H9 (cell line): Measurements from ENCODE around the gene PRSS8. TPM values are rescaled to one million over a fixed set of nuclear protein-coding genes. Genes with fewer than 3 reads are reported as not detected.

Source experiments
- DNase-seq: peaks from one replicate; pipeline ENCODE4 v3.0.0-alpha.2; 2017
- H2AFZ ChIP-seq: one replicate; pipeline ENCODE4 v1.6.1; 2013; ENCODE audit warnings: mild to moderate bottlenecking, low read length, control low read depth, moderate library complexity
- H2AK5ac ChIP-seq: 2 replicates; pipeline ENCODE4 v1.6.1; 2013; ENCODE audit warnings: low read length, control low read depth, mixed read lengths; ENCODE audit not compliant: insufficient read length
- H2BK120ac ChIP-seq: one replicate; pipeline ENCODE4 v1.6.1; 2013; ENCODE audit warnings: low read depth, mild to moderate bottlenecking, low read length, control low read depth, inconsistent platforms; ENCODE audit not compliant: poor library complexity, severe bottlenecking
- H2BK12ac ChIP-seq: 2 replicates; pipeline ENCODE4 v1.6.1; 2013; ENCODE audit warnings: low read length, control low read depth, mixed read lengths, low read depth; ENCODE audit not compliant: insufficient read length
- H2BK15ac ChIP-seq: 2 replicates; pipeline ENCODE4 v1.6.1; 2013; ENCODE audit warnings: low read depth, low read length, control low read depth
- H2BK20ac ChIP-seq: one replicate; pipeline ENCODE4 v1.6.1; 2013; ENCODE audit warnings: low read depth, mild to moderate bottlenecking, low read length, control low read depth, inconsistent platforms; ENCODE audit not compliant: poor library complexity, severe bottlenecking
- H2BK5ac ChIP-seq: 2 replicates; pipeline ENCODE4 v1.6.1; 2013; ENCODE audit warnings: low read length, control low read depth, mixed read lengths; ENCODE audit not compliant: insufficient read length
- H3K14ac ChIP-seq: 2 replicates; pipeline ENCODE4 v1.6.1; 2013; ENCODE audit warnings: low read length, control low read depth; ENCODE audit not compliant: insufficient read depth
- H3K18ac ChIP-seq: 2 replicates; pipeline ENCODE4 v1.6.1; 2013; ENCODE audit warnings: low read depth, mild to moderate bottlenecking, mixed read lengths, low read length, control low read depth; ENCODE audit not compliant: insufficient read length
- H3K23ac ChIP-seq: 2 replicates; pipeline ENCODE4 v1.6.1; 2013; ENCODE audit warnings: low read length, control low read depth, mixed read lengths, low read depth; ENCODE audit not compliant: insufficient read length
- H3K23me2 ChIP-seq: 2 replicates; pipeline ENCODE4 v1.6.1; 2013; ENCODE audit warnings: low read depth, mild to moderate bottlenecking, mixed read lengths, low read length, control low read depth; ENCODE audit not compliant: insufficient read length, poor library complexity, severe bottlenecking
- H3K27ac ChIP-seq: 2 replicates; pipeline ENCODE4 v1.5.1; 2013; ENCODE audit warnings: low read length, control low read depth, mixed read lengths, low read depth; ENCODE audit not compliant: insufficient read length
- H3K27me3 ChIP-seq: 2 replicates; pipeline ENCODE4 v1.6.1; 2013; ENCODE audit warnings: low read length, control low read depth, inconsistent platforms; ENCODE audit not compliant: insufficient read depth
- H3K4ac ChIP-seq: 2 replicates; pipeline ENCODE4 v1.6.1; 2013; ENCODE audit warnings: low read depth, mild to moderate bottlenecking, control low read depth, inconsistent platforms, low read length, moderate library complexity
- H3K4me1 ChIP-seq: 2 replicates; pipeline ENCODE4 v1.6.1; 2013; ENCODE audit warnings: low read length, control low read depth, inconsistent platforms; ENCODE audit not compliant: insufficient read depth
- H3K4me2 ChIP-seq: 2 replicates; pipeline ENCODE4 v1.6.1; 2013; ENCODE audit warnings: low read length, control low read depth, mixed read lengths; ENCODE audit not compliant: insufficient read length, insufficient read depth
- H3K56ac ChIP-seq: 2 replicates; pipeline ENCODE4 v1.6.1; 2013; ENCODE audit warnings: low read depth, mild to moderate bottlenecking, mixed read lengths, low read length, control low read depth; ENCODE audit not compliant: insufficient read length
- H3K79me1 ChIP-seq: 2 replicates; pipeline ENCODE4 v1.6.1; 2013; ENCODE audit warnings: low read depth, mild to moderate bottlenecking, moderate library complexity, low read length, control low read depth, inconsistent platforms; ENCODE audit not compliant: insufficient read depth, poor library complexity, severe bottlenecking
- H3K79me2 ChIP-seq: 2 replicates; pipeline ENCODE4 v1.6.1; 2013; ENCODE audit warnings: low read length, control low read depth, inconsistent platforms; ENCODE audit not compliant: insufficient read depth
- H3K9ac ChIP-seq: 2 replicates; pipeline ENCODE4 v1.6.1; 2013; ENCODE audit warnings: low read length, control low read depth, mixed read lengths; ENCODE audit not compliant: insufficient read length; ENCODE audit errors: extremely low read depth
- H3K9me3 ChIP-seq: one replicate; pipeline ENCODE4 v1.6.1; 2013; ENCODE audit warnings: low read depth, low read length, inconsistent platforms; ENCODE audit not compliant: control insufficient read depth
- H3T11ph ChIP-seq: one replicate; pipeline ENCODE4 v1.6.1; 2013; ENCODE audit warnings: mild to moderate bottlenecking, low read length, control low read depth, inconsistent platforms
- H4K20me1 ChIP-seq: one replicate; pipeline ENCODE4 v1.6.1; 2013; ENCODE audit not compliant: control insufficient read depth, insufficient read length, insufficient read depth
- H4K5ac ChIP-seq: 2 replicates; pipeline ENCODE4 v1.6.1; 2013; ENCODE audit warnings: low read depth, mild to moderate bottlenecking, mixed read lengths, low read length, control low read depth; ENCODE audit not compliant: insufficient read length
- H4K8ac ChIP-seq: replicated peaks from 2 replicates; pipeline ENCODE4 v1.6.1; 2013; ENCODE audit warnings: low read length, control low read depth, mixed read lengths, low read depth; ENCODE audit not compliant: insufficient read length
- H4K91ac ChIP-seq: 2 replicates; pipeline ENCODE4 v1.6.1; 2013; ENCODE audit warnings: low read depth, mild to moderate bottlenecking, moderate library complexity, mixed read lengths, low read length, control low read depth; ENCODE audit not compliant: insufficient read length
- H3K27ac Mint-ChIP-seq, 3 experiments: 2 replicates in 2 of 3; 3 replicates in 1 of 3; pipeline ENCODE4 v1.8.0; 2020 to 2021; ENCODE audit warnings: mixed read lengths in 3 of 3, mild to moderate bottlenecking in 1 of 3, moderate library complexity in 1 of 3
- H3K27me3 Mint-ChIP-seq: 2 replicates; pipeline ENCODE4 v1.8.0; 2021; ENCODE audit warnings: low read depth, mild to moderate bottlenecking, moderate library complexity, mixed read lengths
- H3K36me3 Mint-ChIP-seq, 3 experiments: 2 replicates in 2 of 3; 3 replicates in 1 of 3; pipeline ENCODE4 v1.8.0; 2020 to 2021; ENCODE audit warnings: low read depth in 3 of 3, mixed read lengths in 3 of 3; ENCODE audit not compliant: insufficient read depth in 1 of 3
- H3K4me1 Mint-ChIP-seq, 2 experiments: 2 replicates each; pipeline ENCODE4 v1.8.0; 2020; ENCODE audit warnings: mixed read lengths in 2 of 2
- H3K4me3 Mint-ChIP-seq, 2 experiments: 2 replicates in 1 of 2; 3 replicates in 1 of 2; pipeline ENCODE4 v1.8.0; 2020 to 2021; ENCODE audit warnings: mild to moderate bottlenecking in 2 of 2, mixed read lengths in 2 of 2, moderate library complexity in 1 of 2
- H3K9me3 Mint-ChIP-seq, 2 experiments: 2 replicates in 1 of 2; 3 replicates in 1 of 2; pipeline ENCODE4 v1.8.0; 2020; ENCODE audit warnings: mild to moderate bottlenecking in 2 of 2, mixed read lengths in 2 of 2, moderate library complexity in 1 of 2
- CTCF ChIP-seq: fragments of 200-600 bp; sonication (generic); conservative IDR thresholded peaks from 3 replicates; pipeline ENCODE4 v1.8.0; 2021; ENCODE audit warnings: antibody characterized with exemption, mild to moderate bottlenecking
- WGBS: extraction: QIAGEN DNeasy Blood & Tissue Kit; methylation state at CpG from one replicate; pipeline ENCODE4 v1.1.7; 2013; ENCODE audit warnings: missing lambda C conversion rate, low lambda C conversion rate, mixed read lengths; ENCODE audit not compliant: insufficient read length; ENCODE audit errors: extremely low coverage; 5-methylcytosine and 5-hydroxymethylcytosine counted together
- total RNA-seq: library from RNA; stranded (reverse); gene quantifications from 2 replicates; pipeline ENCODE4 v1.2.1, GENCODE V29; 2021

Gene PRSS8
- total RNA-seq, 1 experiment from 2014 or later: 64.0 TPM

- Histone ChIP-seq H3K14ac (no peak overlapping the region), H3K4me1 (no peaks in the 10 kb centered on the region), H2AK5ac (no peak overlapping the region), H4K20me1 (peaks cover 4% of the 10 kb centered on the region), H4K5ac (no peak overlapping the region), H3K9me3 (no peaks in the 10 kb centered on the region), H3K27me3 (no peaks in the 10 kb centered on the region), H3K4me2 (no peak overlapping the region), H2BK15ac (no peak overlapping the region), H3K23me2 (no peaks in the 10 kb centered on the region), H2BK5ac (no peak overlapping the region), H3K23ac (no peak overlapping the region), H4K91ac (no peak overlapping the region), H3K79me1 (no peaks in the 10 kb centered on the region), H2BK12ac (no peak overlapping the region), H3K27ac (no peak overlapping the region), H2AFZ (no peak overlapping the region), H2BK120ac (no peak overlapping the region), H3K9ac (no peak overlapping the region), H4K8ac (no peak overlapping the region), H3K56ac (no peak overlapping the region), H3K4ac (no peak overlapping the region), H3T11ph (no peak overlapping the region), H3K79me2 (no peaks in the 10 kb centered on the region), H2BK20ac (no peak overlapping the region), H3K18ac (no peak overlapping the region)
- H3K9me3 Mint-ChIP-seq: no peaks in the 10 kb centered on the region
- H3K4me3 Mint-ChIP-seq: no peak overlapping the region; a peak in 1 of 5 replicates
- WGBS: no CpG with 5 or more reads among the region's 13 CpGs
- H3K27me3 Mint-ChIP-seq: no peaks in the 10 kb centered on the region
- H3K27ac Mint-ChIP-seq: no peak overlapping the region; a peak in 1 of 7 replicates
- H3K36me3 Mint-ChIP-seq: peaks cover 11 to 35% (median 33%) of the 10 kb centered on the region in 3 experiments; a peak in 6 of 7 replicates
- peak; percentile 20 for DNase-seq
- no peak for TF ChIP-seq CTCF
- H3K4me1 Mint-ChIP-seq: peaks cover 0 to 3% of the 10 kb centered on the region in 2 experiments; a peak in 1 of 4 replicates
Measured at GRCh38 chr16:31083981-31084380, 51.5 kb downstream of the PRSS8 start.
